GM23338 (cell line): Measurements from ENCODE around the gene PRCD. TPM values are rescaled to one million over a fixed set of nuclear protein-coding genes. Genes with fewer than 3 reads are reported as not detected.

Experiments
- ATAC-seq: fragments of 200-7000 bp; cut with Tn5 transposase; 3 replicates; pipeline ENCODE4 v1.9.1; 2020
- DNase-seq: peaks from one replicate; pipeline ENCODE4 v3.0.0-alpha.2; 2015; ENCODE audit warnings: low spot score
- H2AFZ ChIP-seq: fragments of 200-600 bp; sonication (generic); 2 replicates; pipeline ENCODE4 v1.8.0; 2016; ENCODE audit warnings: antibody characterized with exemption, mild to moderate bottlenecking, moderate library complexity
- H3F3A ChIP-seq: fragments of 200-600 bp; sonication (generic); replicated peaks from 2 replicates; pipeline ENCODE4 v1.8.0; 2017; ENCODE audit warnings: antibody characterized with exemption, mixed run types, low read depth
- H3K27ac ChIP-seq: fragments of 200-600 bp; sonication (generic); 2 replicates; pipeline ENCODE4 v1.6.1; 2016; ENCODE audit warnings: low read depth
- H3K27me3 ChIP-seq: fragments of 200-600 bp; sonication (generic); 2 replicates; pipeline ENCODE4 v1.8.0; 2016; ENCODE audit warnings: mild to moderate bottlenecking, mixed run types, moderate library complexity; ENCODE audit not compliant: insufficient read depth
- H3K36me3 ChIP-seq: fragments of 200-600 bp; sonication (generic); 2 replicates; pipeline ENCODE4 v1.8.0; 2016; ENCODE audit warnings: mild to moderate bottlenecking; ENCODE audit not compliant: insufficient read depth
- H3K4me1 ChIP-seq: fragments of 200-600 bp; sonication (generic); 2 replicates; pipeline ENCODE4 v1.8.0; 2016; ENCODE audit warnings: mild to moderate bottlenecking, moderate library complexity; ENCODE audit not compliant: insufficient read depth
- H3K4me2 ChIP-seq: fragments of 200-600 bp; sonication (generic); 2 replicates; pipeline ENCODE4 v1.7.1; 2017; ENCODE audit warnings: mixed run types
- H3K4me3 ChIP-seq: fragments of 200-600 bp; sonication (generic); 2 replicates; pipeline ENCODE4 v1.6.1; 2016; ENCODE audit warnings: mixed run types
- H3K79me2 ChIP-seq: fragments of 200-600 bp; sonication (generic); replicated peaks from 2 replicates; pipeline ENCODE4 v1.8.0; 2017; ENCODE audit warnings: mild to moderate bottlenecking; ENCODE audit not compliant: insufficient read depth
- H3K9me2 ChIP-seq: fragments of 200-600 bp; sonication (generic); 2 replicates; pipeline ENCODE4 v1.8.0; 2017; ENCODE audit not compliant: insufficient read depth
- H4K20me1 ChIP-seq: fragments of 200-600 bp; sonication (generic); replicated peaks from 2 replicates; pipeline ENCODE4 v1.8.0; 2017; ENCODE audit warnings: mild to moderate bottlenecking; ENCODE audit not compliant: insufficient read depth
- H3K27ac Mint-ChIP-seq: 2 replicates; pipeline ENCODE4 v1.8.0; 2020; ENCODE audit warnings: inconsistent platforms, mild to moderate bottlenecking, moderate library complexity, mixed read lengths
- H3K27me3 Mint-ChIP-seq: 3 replicates; pipeline ENCODE4 v1.8.0; 2022; ENCODE audit warnings: low read depth, mild to moderate bottlenecking, moderate library complexity, mixed read lengths, inconsistent platforms; ENCODE audit not compliant: insufficient read depth, poor library complexity
- H3K36me3 Mint-ChIP-seq: 3 replicates; pipeline ENCODE4 v1.8.0; 2021; ENCODE audit warnings: low read depth, mild to moderate bottlenecking, inconsistent platforms, moderate library complexity, mixed read lengths
- H3K4me1 Mint-ChIP-seq: 3 replicates; pipeline ENCODE4 v1.8.0; 2020; ENCODE audit warnings: mild to moderate bottlenecking, inconsistent platforms, mixed read lengths
- H3K4me3 Mint-ChIP-seq: 3 replicates; pipeline ENCODE4 v1.8.0; 2021; ENCODE audit warnings: moderate library complexity, mild to moderate bottlenecking, inconsistent platforms, mixed read lengths
- H3K9me3 Mint-ChIP-seq: 3 replicates; pipeline ENCODE4 v1.8.0; 2020; ENCODE audit warnings: moderate library complexity, mild to moderate bottlenecking, inconsistent platforms, mixed read lengths
- CREB1 ChIP-seq: fragments of 250-450 bp; sonication (Bioruptor Pico); IDR thresholded peaks from 2 replicates; pipeline ENCODE4 v1.5.0; 2020; ENCODE audit warnings: low read depth, mild to moderate bottlenecking, moderate library complexity
- EZH2phosphoT487 ChIP-seq: fragments of 200-600 bp; sonication (generic); IDR thresholded peaks from one replicate; pipeline ENCODE4 v1.8.1; 2018; ENCODE audit warnings: antibody characterized with exemption; ENCODE audit not compliant: unreplicated experiment
- STAT1 ChIP-seq: IDR thresholded peaks from one replicate; pipeline ENCODE4 v1.6.1; 2016; ENCODE audit warnings: antibody characterized with exemption; ENCODE audit not compliant: unreplicated experiment
- ZNF114 ChIP-seq: fragments of 250-450 bp; sonication (Bioruptor Pico); IDR thresholded peaks from 2 replicates; pipeline ENCODE4 v1.5.0; 2020; ENCODE audit warnings: mild to moderate bottlenecking, moderate library complexity
- polyA plus RNA-seq: library from polyadenylated mRNA; unstranded; fragments of >200 nt; fragmentation: Nextera tagmentation; extraction: Ambion mirVana; gene quantifications from 2 replicates; pipeline ENCODE4 v1.2.1, GENCODE V29; 2016
- total RNA-seq: library from RNA; depleted of rRNA; stranded (reverse); fragments of >200 nt; shearing (Covaris generic); gene quantifications from 2 replicates; pipeline ENCODE4 v1.2.3, GENCODE V29; 2014
- TF ChIP-seq, protein P1 (sequence below): fragments of 250-450 bp; sonication (Bioruptor Pico); IDR thresholded peaks from 2 replicates; pipeline ENCODE4 v1.5.0; 2020; ENCODE audit warnings: mild to moderate bottlenecking, moderate library complexity
- TF ChIP-seq, protein P2 (sequence below): IDR thresholded peaks from 2 replicates; pipeline ENCODE4 v1.6.1; 2016; ENCODE audit warnings: antibody characterized with exemption

PRCD gene
- total and polyA plus RNA-seq, 2 experiments from 2014 or later: 0.38 to 1.6 TPM

DNA sequence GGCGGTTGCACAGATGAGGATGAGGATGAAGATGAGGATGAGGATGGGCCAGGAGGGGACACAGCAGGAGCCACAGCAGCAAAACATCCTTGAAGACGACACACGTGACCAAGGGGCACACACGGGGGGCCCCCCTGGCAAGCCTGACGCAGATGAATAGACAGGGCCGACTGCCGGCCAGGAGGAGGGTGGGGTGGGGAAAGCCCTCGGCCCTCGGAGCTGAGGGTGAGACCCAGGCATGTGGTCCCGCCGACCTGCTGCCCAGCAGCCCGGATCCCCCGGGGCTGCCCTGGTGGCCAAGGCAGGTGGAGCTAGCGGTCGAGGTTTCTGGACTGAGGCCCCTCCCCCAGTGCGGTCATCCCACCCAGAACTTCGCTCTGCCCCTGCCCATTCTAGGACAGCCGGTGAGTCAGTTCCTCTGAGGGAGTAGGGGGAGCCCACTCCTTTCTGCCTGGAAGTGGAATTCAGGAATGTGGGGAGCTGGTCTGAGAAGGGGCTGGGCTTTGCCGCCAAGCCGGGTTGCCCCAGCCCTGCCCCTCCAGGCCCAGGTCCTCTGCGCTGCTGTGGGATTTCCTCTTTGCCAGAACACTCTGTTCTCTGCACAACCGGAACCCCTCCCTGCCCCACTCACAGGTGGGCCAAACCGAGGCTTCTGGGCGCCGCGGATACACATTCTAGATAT is 12.3 kb upstream of the PRCD start (continued):
- TF ChIP-seq, protein P1, sequence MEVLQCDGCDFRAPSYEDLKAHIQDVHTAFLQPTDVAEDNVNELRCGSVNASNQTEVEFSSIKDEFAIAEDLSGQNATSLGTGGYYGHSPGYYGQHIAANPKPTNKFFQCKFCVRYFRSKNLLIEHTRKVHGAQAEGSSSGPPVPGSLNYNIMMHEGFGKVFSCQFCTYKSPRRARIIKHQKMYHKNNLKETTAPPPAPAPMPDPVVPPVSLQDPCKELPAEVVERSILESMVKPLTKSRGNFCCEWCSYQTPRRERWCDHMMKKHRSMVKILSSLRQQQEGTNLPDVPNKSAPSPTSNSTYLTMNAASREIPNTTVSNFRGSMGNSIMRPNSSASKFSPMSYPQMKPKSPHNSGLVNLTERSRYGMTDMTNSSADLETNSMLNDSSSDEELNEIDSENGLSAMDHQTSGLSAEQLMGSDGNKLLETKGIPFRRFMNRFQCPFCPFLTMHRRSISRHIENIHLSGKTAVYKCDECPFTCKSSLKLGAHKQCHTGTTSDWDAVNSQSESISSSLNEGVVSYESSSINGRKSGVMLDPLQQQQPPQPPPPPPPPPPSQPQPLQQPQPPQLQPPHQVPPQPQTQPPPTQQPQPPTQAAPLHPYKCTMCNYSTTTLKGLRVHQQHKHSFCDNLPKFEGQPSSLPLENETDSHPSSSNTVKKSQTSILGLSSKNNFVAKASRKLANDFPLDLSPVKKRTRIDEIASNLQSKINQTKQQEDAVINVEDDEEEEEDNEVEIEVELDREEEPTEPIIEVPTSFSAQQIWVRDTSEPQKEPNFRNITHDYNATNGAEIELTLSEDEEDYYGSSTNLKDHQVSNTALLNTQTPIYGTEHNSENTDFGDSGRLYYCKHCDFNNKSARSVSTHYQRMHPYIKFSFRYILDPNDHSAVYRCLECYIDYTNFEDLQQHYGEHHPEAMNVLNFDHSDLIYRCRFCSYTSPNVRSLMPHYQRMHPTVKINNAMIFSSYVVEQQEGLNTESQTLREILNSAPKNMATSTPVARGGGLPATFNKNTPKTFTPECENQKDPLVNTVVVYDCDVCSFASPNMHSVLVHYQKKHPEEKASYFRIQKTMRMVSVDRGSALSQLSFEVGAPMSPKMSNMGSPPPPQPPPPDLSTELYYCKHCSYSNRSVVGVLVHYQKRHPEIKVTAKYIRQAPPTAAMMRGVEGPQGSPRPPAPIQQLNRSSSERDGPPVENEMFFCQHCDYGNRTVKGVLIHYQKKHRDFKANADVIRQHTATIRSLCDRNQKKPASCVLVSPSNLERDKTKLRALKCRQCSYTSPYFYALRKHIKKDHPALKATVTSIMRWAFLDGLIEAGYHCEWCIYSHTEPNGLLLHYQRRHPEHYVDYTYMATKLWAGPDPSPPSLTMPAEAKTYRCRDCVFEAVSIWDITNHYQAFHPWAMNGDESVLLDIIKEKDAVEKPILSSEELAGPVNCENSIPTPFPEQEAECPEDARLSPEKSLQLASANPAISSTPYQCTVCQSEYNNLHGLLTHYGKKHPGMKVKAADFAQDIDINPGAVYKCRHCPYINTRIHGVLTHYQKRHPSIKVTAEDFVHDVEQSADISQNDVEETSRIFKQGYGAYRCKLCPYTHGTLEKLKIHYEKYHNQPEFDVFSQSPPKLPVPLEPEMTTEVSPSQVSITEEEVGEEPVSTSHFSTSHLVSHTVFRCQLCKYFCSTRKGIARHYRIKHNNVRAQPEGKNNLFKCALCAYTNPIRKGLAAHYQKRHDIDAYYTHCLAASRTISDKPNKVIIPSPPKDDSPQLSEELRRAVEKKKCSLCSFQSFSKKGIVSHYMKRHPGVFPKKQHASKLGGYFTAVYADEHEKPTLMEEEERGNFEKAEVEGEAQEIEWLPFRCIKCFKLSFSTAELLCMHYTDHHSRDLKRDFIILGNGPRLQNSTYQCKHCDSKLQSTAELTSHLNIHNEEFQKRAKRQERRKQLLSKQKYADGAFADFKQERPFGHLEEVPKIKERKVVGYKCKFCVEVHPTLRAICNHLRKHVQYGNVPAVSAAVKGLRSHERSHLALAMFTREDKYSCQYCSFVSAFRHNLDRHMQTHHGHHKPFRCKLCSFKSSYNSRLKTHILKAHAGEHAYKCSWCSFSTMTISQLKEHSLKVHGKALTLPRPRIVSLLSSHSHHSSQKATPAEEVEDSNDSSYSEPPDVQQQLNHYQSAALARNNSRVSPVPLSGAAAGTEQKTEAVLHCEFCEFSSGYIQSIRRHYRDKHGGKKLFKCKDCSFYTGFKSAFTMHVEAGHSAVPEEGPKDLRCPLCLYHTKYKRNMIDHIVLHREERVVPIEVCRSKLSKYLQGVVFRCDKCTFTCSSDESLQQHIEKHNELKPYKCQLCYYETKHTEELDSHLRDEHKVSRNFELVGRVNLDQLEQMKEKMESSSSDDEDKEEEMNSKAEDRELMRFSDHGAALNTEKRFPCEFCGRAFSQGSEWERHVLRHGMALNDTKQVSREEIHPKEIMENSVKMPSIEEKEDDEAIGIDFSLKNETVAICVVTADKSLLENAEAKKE: no peak

DNA sequence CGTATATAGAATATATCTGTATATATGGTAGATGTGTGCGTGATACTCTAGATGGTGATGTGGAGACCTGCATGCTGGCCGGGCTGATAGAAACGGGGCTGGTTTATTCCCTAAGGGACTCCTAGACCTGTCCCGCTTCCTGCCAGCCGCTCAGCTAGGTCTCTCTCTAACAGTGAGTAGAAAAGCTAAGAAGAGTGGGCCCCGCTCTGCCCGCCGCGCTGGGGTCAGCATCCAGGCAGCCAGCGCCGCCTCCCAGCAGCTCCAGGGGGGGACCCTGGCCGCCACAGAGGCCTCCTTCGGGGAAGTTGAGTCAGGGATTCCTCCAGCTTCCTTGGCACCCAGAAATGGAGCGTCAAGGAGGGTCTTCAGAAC is 11.7 kb upstream of the PRCD start:
- H3K36me3 Mint-ChIP-seq: no peaks in the 10 kb centered on the region
- no peak overlapping the region for H3K4me2 ChIP-seq
- H3K27me3 ChIP-seq: peaks cover 5% of the 10 kb centered on the region; the same call in 1 of the 2 replicates
- H3K27ac ChIP-seq: no peak overlapping the region
- peaks cover 30% of the 10 kb centered on the region for H3K4me1 Mint-ChIP-seq
- H3K36me3 ChIP-seq: no peaks in the 10 kb centered on the region
- 0 out of 2 replicates have a peak, but pooled peaks cover 5% of the 10 kb centered on the region for H3F3A ChIP-seq
- H3K27ac Mint-ChIP-seq: no peak overlapping the region
- no peaks in the 10 kb centered on the region for H4K20me1 ChIP-seq
- H3K9me2 ChIP-seq: no peaks in the 10 kb centered on the region
- no peaks in the 10 kb centered on the region for H3K79me2 ChIP-seq
- peaks cover 18% of the 10 kb centered on the region for H3K27me3 Mint-ChIP-seq
- H3K4me1 ChIP-seq: peaks cover 9% of the 10 kb centered on the region; the same call in 1 of the 2 replicates
- H3K9me3 Mint-ChIP-seq: no peaks in the 10 kb centered on the region
- ATAC-seq: no peak
- H3K4me3 Mint-ChIP-seq: no peak overlapping the region; the same call in 2 of the 3 replicates
- no peak for DNase-seq
- no peak overlapping the region for H3K4me3 ChIP-seq
- H2AFZ ChIP-seq: no peak overlapping the region
- TF ChIP-seq CREB1 (CRISPR knock-in tag) (no peak), EZH2phosphoT487 (no peak), ZNF114 (CRISPR knock-in tag) (no peak), STAT1 (no peak)
- TF ChIP-seq, protein P1: no peak
- TF ChIP-seq, protein P2, sequence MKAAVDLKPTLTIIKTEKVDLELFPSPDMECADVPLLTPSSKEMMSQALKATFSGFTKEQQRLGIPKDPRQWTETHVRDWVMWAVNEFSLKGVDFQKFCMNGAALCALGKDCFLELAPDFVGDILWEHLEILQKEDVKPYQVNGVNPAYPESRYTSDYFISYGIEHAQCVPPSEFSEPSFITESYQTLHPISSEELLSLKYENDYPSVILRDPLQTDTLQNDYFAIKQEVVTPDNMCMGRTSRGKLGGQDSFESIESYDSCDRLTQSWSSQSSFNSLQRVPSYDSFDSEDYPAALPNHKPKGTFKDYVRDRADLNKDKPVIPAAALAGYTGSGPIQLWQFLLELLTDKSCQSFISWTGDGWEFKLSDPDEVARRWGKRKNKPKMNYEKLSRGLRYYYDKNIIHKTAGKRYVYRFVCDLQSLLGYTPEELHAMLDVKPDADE: no peak
